Measurements from ENCODE around the gene PCBP1.
"Not testable (repeated sequence)": the region's sequence is repeated elsewhere in the genome, so short reads cannot be mapped to it uniquely, and the experiment has no call there.

PCBP1 gene

DNA sequence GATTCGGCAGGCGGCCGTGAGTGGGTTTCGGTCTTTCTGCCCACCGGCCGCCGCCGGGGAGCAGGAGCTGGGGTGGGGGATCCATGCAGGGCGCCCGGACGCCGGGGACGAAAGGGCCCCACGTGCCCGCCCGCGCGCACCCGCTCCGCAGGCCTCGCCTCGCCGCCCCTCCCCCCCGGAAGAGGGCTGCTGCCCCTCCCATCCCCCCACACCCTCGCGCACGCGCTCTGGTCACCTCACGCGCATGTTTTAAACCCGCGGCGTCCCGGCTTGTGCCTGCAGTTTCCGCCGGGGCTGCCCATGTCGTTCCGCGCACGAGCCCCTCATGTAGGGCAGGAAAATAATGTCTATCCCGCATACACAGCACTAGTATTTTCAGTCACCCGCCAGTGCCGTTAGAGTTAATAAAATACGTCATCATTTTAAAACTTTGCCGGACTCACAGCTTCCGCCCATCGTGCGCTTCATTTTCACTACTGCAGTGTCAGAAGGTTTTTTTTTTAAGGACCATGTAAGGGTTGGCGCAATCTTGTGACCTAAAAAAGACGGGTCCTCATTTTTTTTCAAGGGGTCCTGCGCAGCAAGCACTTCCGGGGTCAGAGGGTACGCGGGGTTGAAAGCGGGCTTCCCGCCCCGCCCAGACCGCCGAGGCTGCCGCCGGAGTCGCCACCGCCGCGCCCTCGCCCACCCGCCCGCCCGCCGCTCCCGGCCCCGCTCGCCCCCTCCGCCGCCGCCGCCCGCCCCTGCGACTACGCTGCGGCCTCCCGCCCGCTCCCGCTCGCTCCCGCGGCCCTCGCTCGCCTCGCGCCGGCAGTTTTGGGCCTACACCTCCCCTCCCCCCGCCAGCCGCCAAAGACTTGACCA, at the start of gene PCBP1:
TSS of gene PCBP1 (plus strand) at position 640 of the 864 bp plus-strand sequence. CDS start 267 bp downstream, outside the sequence.
- DNase-seq = peak; percentile 96 to 98 (median 97)

DNA sequence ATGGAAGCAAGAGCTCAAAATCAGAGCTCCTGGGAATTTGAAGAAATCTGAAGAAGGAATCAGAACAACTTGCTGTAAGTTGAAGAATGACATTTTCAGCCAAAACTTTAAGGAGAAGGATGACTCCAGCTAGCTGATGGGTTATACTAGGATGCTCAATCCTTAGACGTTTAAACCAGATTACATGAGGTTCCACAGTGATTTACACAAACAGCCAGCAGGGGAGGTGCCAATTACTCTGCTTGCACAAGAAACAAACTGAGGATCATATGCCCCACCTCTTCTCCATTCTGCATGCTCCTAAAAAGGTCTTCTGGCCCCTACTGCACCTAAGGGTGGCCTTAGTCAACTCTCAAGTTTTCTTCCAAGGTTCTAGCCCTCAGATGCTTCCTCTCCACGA, 47.9 kb upstream of the PCBP1 start:
- no peak for DNase-seq

- no peak for DNase-seq
Measured at GRCh38 chr2:70041663-70042062, 45.6 kb upstream of the PCBP1 start.

DNA sequence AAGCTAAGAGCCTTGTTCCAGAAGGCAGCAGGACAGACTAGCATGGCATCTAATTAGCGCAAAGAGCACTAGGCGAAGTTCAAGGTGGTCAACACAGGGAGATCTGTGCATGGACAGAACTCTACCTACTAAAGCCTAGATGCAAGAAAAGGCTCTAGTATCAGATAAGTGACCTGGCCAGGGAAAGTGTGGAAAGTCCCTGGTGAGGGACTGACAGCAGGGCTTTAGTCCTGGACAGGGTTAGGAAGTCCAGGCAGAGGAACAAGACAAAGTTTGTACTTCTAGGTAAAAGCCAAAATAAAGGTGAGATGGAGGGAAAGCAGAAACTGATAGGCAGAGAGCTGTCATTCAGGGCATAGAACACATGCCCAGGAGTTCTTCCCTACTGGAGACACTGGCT, 45.0 kb upstream of the PCBP1 start:
- DNase-seq = no peak

DNA sequence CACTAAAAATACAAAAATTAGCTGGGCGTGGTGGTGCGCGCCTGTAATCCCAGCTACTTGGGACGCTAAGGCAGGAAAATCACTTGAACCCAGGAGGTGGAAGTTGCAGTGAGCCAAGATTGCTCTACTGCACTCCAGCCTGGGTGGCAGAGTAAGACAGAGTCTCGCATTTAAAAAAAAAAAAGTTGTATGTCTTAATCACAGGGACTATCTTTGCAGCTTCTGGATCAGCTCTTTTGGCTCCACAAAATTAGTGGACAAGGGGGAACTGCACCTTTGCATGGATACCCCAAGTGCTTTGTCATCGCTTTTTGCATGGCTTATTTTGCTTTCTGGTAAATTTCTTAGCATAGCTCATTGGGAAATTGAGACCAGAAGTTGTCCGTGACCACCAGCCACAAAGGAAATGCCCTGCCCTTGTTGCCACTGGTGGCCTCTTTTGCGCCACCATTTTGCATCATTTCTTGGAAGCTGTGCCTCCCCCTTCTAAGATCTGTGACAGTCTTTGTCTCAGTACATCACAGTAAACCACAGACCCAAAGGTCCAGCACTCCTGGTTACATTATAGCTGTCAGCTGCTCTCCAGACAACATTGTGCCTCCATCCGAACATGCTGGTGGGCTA, 43.9 kb upstream of the PCBP1 start:
- no peak for DNase-seq

GRCh38 chr2:70044290-70045040, 42.8 kb upstream of the PCBP1 start:
- DNase-seq = peak in 1 of 3 experiments; percentile 36

- no peak for DNase-seq
Measured at GRCh38 chr2:70045405-70045804, 41.9 kb upstream of the PCBP1 start.

DNA sequence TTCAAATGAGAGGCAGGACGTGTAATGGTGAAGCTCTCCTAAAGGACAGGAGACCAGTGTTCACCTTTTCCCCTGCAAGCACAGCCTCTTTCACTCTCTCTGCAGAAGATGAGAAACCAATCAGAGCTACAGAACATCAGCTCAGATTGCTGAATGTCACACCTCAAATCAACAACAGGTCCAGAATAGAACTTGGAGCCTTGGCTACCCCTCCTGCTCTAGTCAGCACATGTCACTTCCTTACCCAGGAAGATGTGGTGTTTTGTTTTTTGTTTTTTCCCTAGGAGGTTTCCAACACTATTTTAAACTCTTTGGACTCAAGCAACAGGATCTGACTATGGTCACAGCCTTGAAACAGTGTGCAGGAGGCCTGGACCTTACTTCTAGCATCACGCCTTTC, 41.3 kb upstream of the PCBP1 start:
- no peak for DNase-seq

GRCh38 chr2:70046534-70046933, 40.7 kb upstream of the PCBP1 start:
- no peak for DNase-seq

- DNase-seq = no peak
Measured at GRCh38 chr2:70047451-70047850, 39.8 kb upstream of the PCBP1 start.

DNA sequence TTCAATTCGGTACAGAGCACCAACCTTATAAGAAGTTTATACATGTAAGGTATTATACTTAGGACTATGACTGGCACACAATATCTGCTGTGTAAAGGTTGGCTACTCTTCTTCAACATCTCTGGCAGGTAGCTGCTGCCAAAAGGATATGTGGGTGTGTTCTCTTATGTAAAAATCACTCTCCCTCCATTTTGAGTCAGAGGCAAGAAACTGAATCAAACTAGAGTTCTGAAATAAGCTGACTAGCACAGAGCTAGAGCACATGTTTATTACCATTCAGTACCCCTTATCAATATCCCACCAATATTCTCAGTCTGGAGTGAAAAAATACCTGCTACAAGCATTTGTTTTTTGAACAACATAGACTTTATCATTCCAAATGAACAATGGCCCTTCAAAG, 38.0 kb upstream of the PCBP1 start:
- no peak for DNase-seq

DNA sequence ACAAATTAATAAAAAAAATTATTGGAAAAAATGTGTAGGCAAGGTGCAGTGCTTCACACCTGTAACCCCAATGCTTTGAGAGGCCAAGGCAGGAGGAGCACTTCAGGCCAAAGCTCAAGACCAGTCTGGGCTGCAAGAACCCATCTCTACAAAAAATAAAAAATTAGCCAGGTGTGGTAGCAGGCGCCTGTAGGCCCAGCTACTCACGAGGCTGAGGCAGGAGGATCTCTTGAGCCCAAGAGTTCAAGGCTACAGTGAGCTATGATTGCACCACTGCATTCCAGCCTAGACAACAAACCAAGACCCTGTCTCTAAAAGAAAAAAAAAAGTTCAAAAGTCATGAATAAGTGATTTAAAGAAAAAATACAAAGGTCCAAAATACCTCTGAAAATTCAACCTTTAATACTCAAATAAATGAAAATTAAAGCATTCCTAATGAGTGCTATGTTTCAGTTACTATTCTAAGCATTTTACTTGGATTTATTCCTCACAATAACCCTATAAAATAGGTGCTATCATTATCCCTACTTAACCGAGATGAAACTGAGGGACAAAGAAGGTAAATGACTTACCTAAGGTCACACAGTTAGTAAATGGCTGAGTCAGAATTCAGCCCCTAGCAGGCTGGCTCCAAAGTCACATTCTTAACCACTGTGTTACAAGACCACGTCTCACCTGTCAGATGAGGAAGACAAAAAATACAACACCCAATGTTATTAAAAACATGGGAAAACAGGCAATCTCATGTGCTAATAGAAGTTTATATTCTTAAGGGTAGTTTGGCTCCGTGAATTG, 36.4 kb upstream of the PCBP1 start:
- DNase-seq = no peak

DNA sequence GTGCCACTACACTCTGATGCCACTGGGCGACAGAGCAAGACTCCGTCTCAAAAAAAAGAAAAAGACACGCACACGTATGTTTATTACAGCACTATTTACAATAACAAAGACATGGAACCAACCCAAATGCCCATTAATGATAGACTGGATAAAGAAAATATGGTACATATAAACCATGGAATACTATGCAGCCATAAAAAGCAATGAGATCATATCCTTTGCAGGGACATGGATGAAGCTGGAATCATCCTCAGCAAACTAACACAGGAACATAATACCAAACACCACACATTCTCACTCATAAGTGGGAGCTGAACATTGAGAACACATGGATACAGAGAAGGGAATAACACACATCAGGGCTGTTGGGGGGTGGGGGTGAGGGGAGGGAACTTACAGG, 32.0 kb upstream of the PCBP1 start:
- not testable (repeated sequence) for DNase-seq

DNA sequence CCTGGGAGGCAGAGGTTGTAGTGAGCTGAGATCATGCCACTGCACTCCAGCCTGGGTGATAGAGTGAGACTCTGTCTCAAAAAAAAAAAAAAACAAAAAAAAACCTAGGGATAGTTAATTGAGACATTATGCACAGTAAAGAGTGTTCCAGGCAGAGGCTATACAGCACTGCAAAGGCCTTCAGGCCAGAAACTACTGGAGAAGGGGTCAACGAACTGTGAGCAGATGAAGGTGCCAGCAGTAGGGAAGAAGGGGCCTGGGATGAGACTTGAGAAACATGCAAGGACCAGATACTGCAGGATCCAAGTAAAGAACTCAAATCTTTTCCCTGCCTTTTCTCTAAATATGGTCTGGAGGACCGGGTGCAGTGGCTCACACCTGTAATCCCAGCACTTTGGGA, 26.0 kb upstream of the PCBP1 start:
- no peak for DNase-seq

DNA sequence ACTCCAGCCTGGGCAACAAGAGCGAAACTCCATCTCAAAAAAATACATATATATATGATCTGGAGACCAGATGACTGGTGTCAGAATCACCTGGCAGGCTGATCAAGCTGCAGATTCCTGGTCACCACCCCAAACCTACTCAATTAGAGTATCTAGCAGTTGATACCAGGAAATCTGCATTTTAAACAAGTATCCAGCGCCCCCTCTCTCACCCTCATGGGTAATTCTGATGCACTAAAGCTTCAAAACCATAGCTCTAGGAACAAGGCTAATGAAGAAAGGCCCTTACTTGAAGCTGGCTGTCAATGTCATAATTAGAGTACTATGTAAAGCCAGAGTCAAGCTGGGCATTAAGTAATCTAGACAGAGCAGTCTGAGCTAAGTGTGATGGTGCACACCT, 25.0 kb upstream of the PCBP1 start:
- no peak for DNase-seq

- DNase-seq = no peak
Measured at GRCh38 chr2:70068119-70068518, 19.2 kb upstream of the PCBP1 start.

DNA sequence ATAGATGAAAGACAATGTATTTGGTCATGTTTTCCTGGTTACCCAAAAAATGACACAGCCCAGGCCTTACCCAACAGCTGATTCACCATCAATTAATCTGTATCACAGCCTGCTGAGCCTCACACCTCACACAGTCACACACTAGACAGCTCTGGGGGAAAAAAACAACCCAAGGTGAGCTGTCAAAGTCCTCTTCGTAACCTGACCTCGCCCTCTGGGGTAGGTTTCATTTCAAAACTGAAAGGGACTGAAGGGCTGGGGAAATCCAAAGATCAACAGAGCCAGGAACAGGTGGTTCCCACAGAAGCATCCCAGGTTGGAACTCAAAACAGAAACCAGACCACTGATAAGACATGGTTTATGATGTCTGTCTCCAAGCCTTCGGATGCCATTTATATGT, 18.2 kb upstream of the PCBP1 start:
- no peak for DNase-seq

DNA sequence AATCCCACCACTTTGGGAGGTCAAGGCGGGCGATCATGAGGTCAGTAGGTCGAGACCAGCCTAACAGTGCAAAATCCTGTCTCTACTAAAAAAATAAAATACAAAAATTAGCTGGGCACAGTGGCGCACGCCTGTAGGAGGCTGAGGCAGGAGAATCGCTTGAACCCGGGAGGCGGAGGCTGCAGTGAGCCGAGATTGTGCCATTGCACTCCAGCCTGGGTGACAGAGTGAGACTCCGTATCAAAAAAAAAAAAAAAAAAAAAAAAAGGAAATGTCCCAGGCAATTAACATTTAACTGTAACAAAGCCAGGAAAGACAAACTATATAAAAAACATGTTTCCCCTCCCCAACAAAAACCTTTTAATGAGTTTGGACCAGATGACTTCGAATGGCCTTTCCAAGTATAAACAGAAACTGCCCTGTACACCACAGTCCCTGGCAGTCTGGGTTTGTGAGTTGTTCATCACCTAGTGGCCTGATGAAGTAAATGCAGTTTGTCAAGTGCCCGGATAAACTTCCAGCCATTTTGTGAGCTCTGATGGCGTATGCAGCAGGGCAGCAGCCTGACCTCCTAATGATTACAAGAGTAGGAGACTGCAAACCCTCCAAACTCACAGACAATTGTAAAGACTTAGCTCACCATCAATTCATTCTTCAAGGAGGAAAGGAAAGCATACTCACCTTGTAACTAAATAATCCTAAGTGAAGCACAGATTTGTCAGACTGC, 16.6 kb upstream of the PCBP1 start:
- DNase-seq = peak; percentile 71 to 89 (median 81)

GRCh38 chr2:70073493-70073892, 13.8 kb upstream of the PCBP1 start:
- no peak for DNase-seq

DNA sequence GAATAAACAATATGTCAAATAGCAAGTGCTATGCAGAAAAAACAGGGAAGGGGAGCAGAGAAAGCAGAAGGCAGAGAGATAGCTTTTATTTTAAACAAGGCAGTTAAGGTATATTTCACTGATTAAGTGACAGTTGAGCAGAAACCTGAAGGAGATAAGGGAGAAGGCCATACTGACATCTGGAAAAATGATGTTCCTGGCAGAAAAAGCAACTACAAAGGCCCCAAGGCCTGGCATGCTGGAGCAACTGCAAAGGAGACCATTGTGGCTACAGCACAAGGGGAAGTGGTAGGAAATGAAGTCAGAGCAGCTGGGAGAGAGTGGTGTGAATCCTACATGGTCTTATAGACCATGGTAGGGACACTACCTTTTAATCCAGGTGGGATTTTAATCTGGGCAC, 8.9 kb upstream of the PCBP1 start:
- DNase-seq = no peak

- no peak for DNase-seq
Measured at GRCh38 chr2:70080610-70081200, 6.6 kb upstream of the PCBP1 start.

- DNase-seq = no peak
Measured at GRCh38 chr2:70081221-70081620, 6.1 kb upstream of the PCBP1 start.
